ENCODE results near the gene CCDC39. TPM values are rescaled to one million over a fixed set of nuclear protein-coding genes. Genes with fewer than 3 reads are reported as not detected.

CCDC39 gene
- total RNA-seq, 2 donors from 2014 or later = not detected

GRCh38 chr3:180590396-180590795 lies 88.9 kb downstream of the CCDC39 start:
- Histone ChIP-seq H3K27ac (no peak overlapping the region), H3K27me3 (no peaks in the 10 kb centered on the region), H3K36me3 (no peaks in the 10 kb centered on the region), H3K9me3 (no peaks in the 10 kb centered on the region), H3K4me1 (no peaks in the 10 kb centered on the region), H3K4me3 (no peak overlapping the region)
- DNase-seq (ENCODE audit: low spot score) = no peak
- no peak for TF ChIP-seq CTCF (IDR thresholded peaks at IDR 0.05)

- Histone ChIP-seq H3K27me3 (no peaks in the 10 kb centered on the region), H3K4me3 (no peak overlapping the region), H3K4me1 (no peaks in the 10 kb centered on the region), H3K9me3 (no peaks in the 10 kb centered on the region), H3K27ac (no peak overlapping the region), H3K36me3 (no peaks in the 10 kb centered on the region)
- DNase-seq (ENCODE audit: low spot score) = no peak
- no peak for TF ChIP-seq CTCF (IDR thresholded peaks at IDR 0.05)
These were observed 98.4 kb downstream of the CCDC39 start for GRCh38 chr3:180580934-180581333.

GRCh38 chr3:180575571-180575970 lies 103.7 kb downstream of the CCDC39 start:
- no peak for DNase-seq (ENCODE audit: low spot score)
- H3K9me3 ChIP-seq = no peaks in the 10 kb centered on the region
- H3K27ac ChIP-seq = no peak overlapping the region
- H3K27me3 ChIP-seq = no peaks in the 10 kb centered on the region
- H3K4me1 ChIP-seq = no peaks in the 10 kb centered on the region
- no peak overlapping the region for H3K4me3 ChIP-seq
- no peaks in the 10 kb centered on the region for H3K36me3 ChIP-seq
- TF ChIP-seq CTCF (IDR thresholded peaks at IDR 0.05) = no peak

- Histone ChIP-seq H3K9me3 (no peaks in the 10 kb centered on the region), H3K36me3 (no peaks in the 10 kb centered on the region), H3K27me3 (no peaks in the 10 kb centered on the region), H3K27ac (no peak overlapping the region), H3K4me1 (no peaks in the 10 kb centered on the region), H3K4me3 (no peak overlapping the region)
- TF ChIP-seq CTCF (IDR thresholded peaks at IDR 0.05) = no peak
- no peak for DNase-seq (ENCODE audit: low spot score)
These were observed 107.3 kb downstream of the CCDC39 start for GRCh38 chr3:180571831-180572598.

- no peak for DNase-seq (ENCODE audit: low spot score)
- Histone ChIP-seq H3K9me3 (no peaks in the 10 kb centered on the region), H3K36me3 (no peaks in the 10 kb centered on the region), H3K27ac (no peak overlapping the region), H3K4me3 (no peak overlapping the region), H3K4me1 (no peaks in the 10 kb centered on the region), H3K27me3 (no peaks in the 10 kb centered on the region)
- TF ChIP-seq CTCF (IDR thresholded peaks at IDR 0.05) = no peak
These were observed 109.1 kb downstream of the CCDC39 start for GRCh38 chr3:180570238-180570637.

- Histone ChIP-seq H3K36me3 (no peaks in the 10 kb centered on the region), H3K27ac (no peak overlapping the region), H3K9me3 (peaks cover 0 to 6% of the 10 kb centered on the region in 2 donors), H3K27me3 (no peaks in the 10 kb centered on the region), H3K4me1 (no peaks in the 10 kb centered on the region), H3K4me3 (no peak overlapping the region)
- DNase-seq (ENCODE audit: low spot score) = no peak
- TF ChIP-seq CTCF (IDR thresholded peaks at IDR 0.05) = no peak
These were observed 114.6 kb downstream of the CCDC39 start for GRCh38 chr3:180564676-180565075.
